ENCODE measurements around the gene CYP1B1.
"Not testable (repeated sequence)": the region's sequence is repeated elsewhere in the genome, so short reads cannot be mapped to it uniquely, and the experiment has no call there.

The CYP1B1 gene

DNA sequence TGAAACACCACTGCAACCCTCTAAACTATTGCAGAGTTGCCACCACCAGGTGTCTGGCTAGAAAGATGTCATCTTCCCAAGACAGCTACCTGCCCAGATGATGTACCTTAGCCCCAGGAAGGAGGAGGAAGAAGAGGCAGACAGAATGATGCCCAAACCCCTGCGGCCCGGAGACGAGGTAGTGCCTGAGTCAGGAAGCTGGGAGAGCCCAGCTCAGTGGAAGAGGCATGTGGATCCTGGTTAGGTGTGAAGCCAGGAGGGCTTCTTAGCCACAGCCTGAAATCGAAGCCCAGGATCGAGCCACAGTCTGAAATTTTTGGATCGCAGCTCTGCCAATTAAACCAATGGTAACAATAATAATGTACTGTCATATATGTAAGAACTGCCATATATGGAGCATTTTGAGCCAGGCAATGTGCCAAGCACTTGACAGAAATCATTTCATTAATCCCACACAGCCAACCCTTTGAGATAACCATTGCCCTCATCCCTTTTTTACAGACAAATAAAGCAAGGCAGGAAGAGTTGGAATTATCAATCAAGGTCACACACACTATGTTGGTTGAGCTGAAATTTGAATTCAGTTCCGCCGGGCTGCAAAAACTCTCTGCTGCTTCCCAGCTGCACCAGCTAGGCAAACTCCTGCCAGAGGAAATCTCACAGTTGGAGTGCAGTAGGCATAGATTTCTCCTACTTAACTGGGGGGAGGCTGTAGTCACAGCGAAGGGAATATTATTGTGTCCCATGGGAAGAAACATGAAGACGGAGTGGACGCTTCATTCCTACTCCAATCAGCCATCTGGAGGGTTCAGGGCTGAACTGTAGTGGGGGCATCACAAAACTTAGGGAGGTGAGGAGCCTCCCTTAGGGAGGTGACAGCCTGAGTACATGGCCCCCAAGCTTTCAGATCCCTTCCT, 19.4 kb upstream of the CYP1B1 start:
- H3K4me3 ChIP-seq (replicated peaks; ENCODE audit: low read depth, low read length): no peak overlapping the region
- TF ChIP-seq, protein P1, sequence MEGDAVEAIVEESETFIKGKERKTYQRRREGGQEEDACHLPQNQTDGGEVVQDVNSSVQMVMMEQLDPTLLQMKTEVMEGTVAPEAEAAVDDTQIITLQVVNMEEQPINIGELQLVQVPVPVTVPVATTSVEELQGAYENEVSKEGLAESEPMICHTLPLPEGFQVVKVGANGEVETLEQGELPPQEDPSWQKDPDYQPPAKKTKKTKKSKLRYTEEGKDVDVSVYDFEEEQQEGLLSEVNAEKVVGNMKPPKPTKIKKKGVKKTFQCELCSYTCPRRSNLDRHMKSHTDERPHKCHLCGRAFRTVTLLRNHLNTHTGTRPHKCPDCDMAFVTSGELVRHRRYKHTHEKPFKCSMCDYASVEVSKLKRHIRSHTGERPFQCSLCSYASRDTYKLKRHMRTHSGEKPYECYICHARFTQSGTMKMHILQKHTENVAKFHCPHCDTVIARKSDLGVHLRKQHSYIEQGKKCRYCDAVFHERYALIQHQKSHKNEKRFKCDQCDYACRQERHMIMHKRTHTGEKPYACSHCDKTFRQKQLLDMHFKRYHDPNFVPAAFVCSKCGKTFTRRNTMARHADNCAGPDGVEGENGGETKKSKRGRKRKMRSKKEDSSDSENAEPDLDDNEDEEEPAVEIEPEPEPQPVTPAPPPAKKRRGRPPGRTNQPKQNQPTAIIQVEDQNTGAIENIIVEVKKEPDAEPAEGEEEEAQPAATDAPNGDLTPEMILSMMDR (IDR thresholded peaks at IDR 0.05; ENCODE audit: low read depth, low read length, missing control alignments): no peak
- DNase-seq (ENCODE audit: extremely low read depth, low read depth): no peak

DNA sequence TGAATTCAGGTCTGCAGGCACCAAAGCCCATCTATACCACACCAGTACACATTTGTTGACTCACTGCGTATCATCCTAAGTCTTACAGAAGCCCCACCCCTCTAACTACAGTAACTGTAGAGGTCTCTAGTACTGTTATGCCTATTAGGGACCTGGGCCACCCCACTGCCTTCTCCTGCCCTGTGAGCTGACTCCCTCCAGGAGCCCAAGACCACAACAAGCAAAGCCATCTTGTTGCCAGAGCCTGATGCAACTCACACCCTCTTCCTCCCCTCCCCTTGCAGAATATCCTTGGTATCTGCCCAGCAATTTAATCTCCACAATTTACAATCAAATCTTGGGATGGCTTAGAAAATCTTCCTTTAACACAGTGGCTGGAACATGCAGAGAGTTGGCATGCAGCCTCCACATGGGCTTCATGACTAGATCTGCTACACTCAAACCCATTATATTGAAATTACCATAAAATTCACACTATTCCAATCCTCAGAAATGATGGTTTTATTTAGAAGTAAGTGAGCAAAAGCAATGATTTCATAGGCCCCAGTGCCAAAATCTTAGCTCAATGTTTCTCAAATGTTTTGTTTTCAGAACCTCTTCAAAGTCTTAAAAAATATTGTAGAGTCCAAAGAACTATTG, 17.7 kb upstream of the CYP1B1 start:
- no peak for DNase-seq (ENCODE audit: extremely low read depth, low read depth)
- TF ChIP-seq, protein P1 (IDR thresholded peaks at IDR 0.05; ENCODE audit: low read depth, low read length, missing control alignments): no peak
- no peak overlapping the region for H3K4me3 ChIP-seq (replicated peaks; ENCODE audit: low read depth, low read length)

DNA sequence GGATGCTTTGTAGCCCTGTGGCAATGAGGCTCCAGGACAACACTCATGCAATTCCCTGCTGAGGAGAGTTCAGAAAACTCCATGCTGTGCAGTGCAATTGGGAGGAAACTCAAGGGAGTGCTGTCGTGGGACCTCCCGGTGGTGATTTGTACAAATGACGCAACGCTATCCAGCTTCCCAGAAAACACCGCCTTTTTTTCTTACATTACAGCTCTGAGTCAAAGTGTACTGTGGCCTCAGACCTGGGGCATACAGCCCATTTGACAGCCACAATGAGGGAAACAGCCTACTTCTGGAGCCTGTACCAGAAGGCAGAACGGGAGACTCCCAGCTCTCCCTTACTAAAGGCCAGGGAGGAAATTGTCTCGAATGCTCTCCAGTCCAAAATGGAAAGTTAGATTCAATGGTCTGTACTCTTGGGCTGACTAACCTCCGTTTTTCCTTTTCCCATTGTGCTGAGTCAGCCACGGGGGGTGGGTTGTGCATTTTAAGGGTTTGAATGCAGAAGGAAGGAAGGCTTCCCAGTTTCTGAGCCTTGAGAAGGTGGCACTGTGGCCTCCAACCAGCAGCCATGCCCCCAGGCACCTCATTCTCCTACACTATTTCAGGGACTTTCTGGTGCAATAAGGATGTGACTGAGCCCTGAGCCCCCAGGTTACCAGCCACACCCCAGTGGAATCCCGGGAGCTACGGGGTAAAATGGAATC, 16.4 kb upstream of the CYP1B1 start:
- no peak for DNase-seq (ENCODE audit: extremely low read depth, low read depth)
- TF ChIP-seq, protein P1 (IDR thresholded peaks at IDR 0.05; ENCODE audit: low read depth, low read length, missing control alignments): no peak
- H3K4me3 ChIP-seq (replicated peaks; ENCODE audit: low read depth, low read length): no peak overlapping the region

DNA sequence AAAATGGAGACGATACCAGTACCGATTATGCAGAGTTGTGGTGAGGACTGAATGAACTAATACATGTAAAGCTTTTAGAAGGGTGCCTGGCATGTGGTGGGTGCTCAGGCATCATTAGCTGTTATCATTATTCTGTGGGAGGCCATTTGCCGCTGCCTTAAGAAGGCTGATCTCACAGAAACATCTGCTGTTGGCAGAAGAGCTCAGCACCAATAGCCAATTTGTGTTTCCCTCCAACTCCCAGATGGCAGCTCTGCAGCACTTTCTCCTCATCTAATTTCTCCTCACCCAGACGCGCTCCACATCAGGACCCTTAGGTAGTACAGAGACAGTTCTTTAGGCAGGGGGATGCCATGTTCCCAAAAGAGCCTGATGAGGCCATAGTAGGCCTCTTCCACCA, 15.8 kb upstream of the CYP1B1 start:
- no peak for DNase-seq (ENCODE audit: extremely low read depth, low read depth)
- H3K4me3 ChIP-seq (replicated peaks; ENCODE audit: low read depth, low read length): no peak overlapping the region
- TF ChIP-seq, protein P1 (IDR thresholded peaks at IDR 0.05; ENCODE audit: low read depth, low read length, missing control alignments): no peak

DNA sequence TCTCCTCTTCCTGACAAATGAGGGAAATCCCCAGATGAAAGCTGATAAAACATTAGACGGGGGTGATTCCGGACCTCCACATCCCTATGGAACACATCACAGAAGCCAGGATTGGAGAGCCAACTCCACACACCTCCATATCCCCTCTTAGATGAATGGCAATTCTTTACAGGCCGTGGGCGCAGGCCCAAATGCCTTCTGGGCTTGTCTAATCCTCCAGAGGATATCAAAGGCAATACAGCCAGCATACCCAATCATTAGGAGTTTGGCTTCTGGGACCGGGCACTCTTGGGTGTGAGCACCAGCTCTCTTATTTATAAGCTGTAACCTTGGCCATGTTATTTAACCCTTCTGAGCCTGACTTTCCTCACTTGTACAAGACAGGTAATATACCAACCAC, 15.0 kb upstream of the CYP1B1 start:
- H3K4me3 ChIP-seq (replicated peaks; ENCODE audit: low read depth, low read length): no peak overlapping the region
- no peak for DNase-seq (ENCODE audit: extremely low read depth, low read depth)
- TF ChIP-seq, protein P1 (IDR thresholded peaks at IDR 0.05; ENCODE audit: low read depth, low read length, missing control alignments): no peak

DNA sequence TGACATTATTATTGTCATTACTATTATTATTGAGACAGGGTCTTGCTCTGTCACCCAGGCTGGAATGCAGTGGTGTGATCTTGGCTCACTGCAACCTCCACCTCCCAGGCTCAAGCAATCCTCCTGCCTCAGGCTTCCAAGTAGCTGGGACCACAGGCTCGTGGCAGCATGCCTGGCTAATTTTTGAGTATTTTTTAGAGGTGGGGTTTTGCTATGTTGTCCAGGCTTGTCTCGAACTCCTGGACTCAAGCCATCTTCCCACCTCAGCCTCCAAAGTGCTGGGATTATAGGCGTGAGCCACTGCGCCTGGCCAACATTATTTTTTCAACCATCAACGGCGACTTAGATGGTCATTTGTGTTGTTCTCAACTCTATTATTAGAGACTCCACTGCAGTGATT, 14.3 kb upstream of the CYP1B1 start:
- DNase-seq (ENCODE audit: extremely low read depth, low read depth); H3K4me3 ChIP-seq (replicated peaks; ENCODE audit: low read depth, low read length): not testable (repeated sequence)

DNA sequence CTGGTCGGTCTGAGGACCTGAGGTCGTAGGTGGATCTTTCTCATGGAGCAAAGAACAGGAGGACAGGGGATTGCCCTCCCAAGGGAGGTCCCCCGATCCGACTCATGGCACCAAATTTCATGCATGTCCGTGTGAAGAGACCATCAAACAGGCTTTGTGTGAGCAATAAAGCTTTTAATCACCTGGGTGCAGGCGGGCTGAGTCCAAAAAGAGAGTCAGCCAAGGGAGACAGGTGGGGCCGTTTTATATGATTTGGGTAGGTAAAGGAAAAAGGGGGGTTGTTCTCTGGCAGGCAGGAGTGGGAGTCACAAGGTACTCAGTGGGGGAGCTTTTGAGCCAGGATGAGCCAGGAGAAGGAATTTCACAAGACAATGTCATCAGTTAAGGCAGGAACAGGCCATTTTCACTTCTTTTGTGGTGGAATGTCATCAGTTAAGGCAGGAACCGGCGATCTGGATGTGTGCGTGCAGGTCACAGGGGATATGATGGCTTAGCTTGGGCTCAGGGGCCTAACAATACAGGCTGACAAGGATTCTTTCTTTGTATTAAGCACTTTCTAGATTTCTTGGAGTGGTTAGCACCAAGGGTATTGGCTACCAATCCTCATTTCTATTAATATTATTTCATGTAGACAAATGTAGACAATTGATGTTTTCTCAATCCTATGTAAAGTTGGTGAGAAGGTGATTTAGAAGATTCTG, 10.2 kb upstream of the CYP1B1 start:
- H3K4me3 ChIP-seq (replicated peaks; ENCODE audit: low read depth, low read length); DNase-seq (ENCODE audit: extremely low read depth, low read depth): not testable (repeated sequence)

DNA sequence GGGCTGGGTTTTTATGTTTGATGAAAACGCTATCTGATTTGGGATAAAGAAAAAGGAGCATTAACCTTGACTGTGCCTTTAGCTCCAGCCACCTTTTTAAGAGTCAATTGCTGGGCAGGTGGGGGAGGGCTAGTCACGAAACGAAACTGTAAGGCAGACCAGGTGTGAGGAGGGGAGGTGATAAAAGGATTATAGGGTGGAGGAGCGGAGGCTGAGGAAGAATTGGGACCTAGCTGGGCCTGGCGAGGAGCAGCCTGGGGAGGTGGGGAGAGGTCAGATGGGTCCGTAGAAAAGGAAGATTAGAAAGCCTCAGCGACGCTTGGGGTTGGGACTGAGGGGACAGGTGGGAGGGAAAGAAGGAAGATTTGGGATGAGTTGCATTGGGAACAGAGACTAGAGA, 8.6 kb upstream of the CYP1B1 start:
- not testable (repeated sequence) for DNase-seq (ENCODE audit: extremely low read depth, low read depth); H3K4me3 ChIP-seq (replicated peaks; ENCODE audit: low read depth, low read length)

DNA sequence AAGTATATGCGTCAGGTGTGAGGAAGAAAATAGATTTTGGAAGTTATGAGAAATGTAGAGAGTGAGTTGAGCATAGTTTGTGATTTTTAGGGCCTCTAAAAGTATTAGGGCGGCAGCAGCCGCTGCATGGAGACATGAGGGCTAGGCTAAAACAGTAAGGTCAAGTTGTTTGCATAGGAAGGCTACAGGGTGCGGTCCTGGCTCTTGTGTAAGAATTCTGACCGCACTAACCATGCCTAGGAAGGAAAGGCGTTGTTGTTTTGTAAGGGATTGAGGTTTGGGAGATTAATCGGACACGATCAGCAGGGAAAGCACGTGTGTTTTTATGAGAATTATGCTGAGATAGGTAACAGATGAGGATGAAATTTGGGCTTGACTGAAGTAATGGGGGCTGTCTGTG, 6.8 kb upstream of the CYP1B1 start:
- DNase-seq (ENCODE audit: extremely low read depth, low read depth); H3K4me3 ChIP-seq (replicated peaks; ENCODE audit: low read depth, low read length): not testable (repeated sequence)
